BLaER1 (cell line): ENCODE data around the gene SH2D3C.

Source experiments
- H3K27ac ChIP-seq: shearing (Covaris generic); formaldehyde crosslinking; 2 replicates; pipeline ENCODE4 v1.8.1; 2022
- H3K27me3 ChIP-seq: shearing (Covaris generic); formaldehyde crosslinking; 2 replicates; pipeline ENCODE4 v1.8.1; 2022
- H3K36me3 ChIP-seq: shearing (Covaris generic); formaldehyde crosslinking; 2 replicates; pipeline ENCODE4 v1.8.1; 2022
- H3K4me1 ChIP-seq: shearing (Covaris generic); formaldehyde crosslinking; 2 replicates; pipeline ENCODE4 v1.8.1; 2022
- H3K4me2 ChIP-seq: shearing (Covaris generic); formaldehyde crosslinking; 2 replicates; pipeline ENCODE4 v1.8.1; 2022
- H3K4me3 ChIP-seq: shearing (Covaris generic); formaldehyde crosslinking; 2 replicates; pipeline ENCODE4 v1.8.1; 2022
- H3K9ac ChIP-seq: shearing (Covaris generic); formaldehyde crosslinking; 2 replicates; pipeline ENCODE4 v1.8.1; 2022
- H3K9me3 ChIP-seq: shearing (Covaris generic); formaldehyde crosslinking; 2 replicates; pipeline ENCODE4 v1.8.1; 2022
- H4K20me1 ChIP-seq: shearing (Covaris generic); formaldehyde crosslinking; 2 replicates; pipeline ENCODE4 v1.8.1; 2022
- Cebpa-rat ChIP-seq: shearing (Covaris generic); IDR thresholded peaks from 2 replicates; pipeline ENCODE4 v1.8.1; 2022

The SH2D3C gene

GRCh38 chr9:127734247-127734746 lies 44.2 kb downstream of the SH2D3C start:
- H3K4me3 ChIP-seq, result peak overlapping the region; percentile 82
- peaks cover 49% of the 10 kb centered on the region for H3K4me1 ChIP-seq
- peak overlapping the region; percentile 36; the same call in 1 of the 2 replicates for H3K27ac ChIP-seq
- H3K4me2 ChIP-seq, result peak overlapping the region; percentile 73
- H3K9ac ChIP-seq, result peak overlapping the region; percentile 82
- no peaks in the 10 kb centered on the region for H3K9me3 ChIP-seq
- TF ChIP-seq Cebpa-rat, result no peak
- no peaks in the 10 kb centered on the region for H3K27me3 ChIP-seq
- peaks cover 55% of the 10 kb centered on the region for H3K36me3 ChIP-seq
- peaks cover 14% of the 10 kb centered on the region for H4K20me1 ChIP-seq

DNA sequence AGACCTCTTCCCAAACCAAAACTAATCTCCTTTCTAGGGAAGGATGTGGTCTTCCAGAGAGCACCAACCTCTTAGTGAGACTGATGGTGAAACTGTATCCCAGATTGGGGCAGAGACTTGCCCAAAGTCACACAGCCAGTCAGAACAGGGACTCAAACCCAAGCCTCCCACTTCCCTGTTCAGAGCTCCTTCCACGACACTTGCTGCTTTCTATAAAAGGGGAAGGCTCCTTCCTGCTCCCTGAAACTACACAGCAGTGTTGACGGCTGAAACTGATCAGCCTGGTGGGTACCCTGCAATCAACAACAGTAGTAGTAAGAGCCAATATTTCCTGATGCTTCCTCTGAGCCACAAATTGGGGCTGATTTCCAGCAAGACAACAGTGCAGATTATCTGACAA lies 44.9 kb downstream of the SH2D3C start:
- Histone ChIP-seq H3K4me3 (no peak overlapping the region), H3K9me3 (no peaks in the 10 kb centered on the region), H3K27ac (peak overlapping the region; percentile 7; the same call in 1 of the 2 replicates), H3K27me3 (no peaks in the 10 kb centered on the region), H3K4me1 (peaks cover 49% of the 10 kb centered on the region), H3K4me2 (peak overlapping the region; percentile 73), H3K36me3 (peaks cover 51% of the 10 kb centered on the region), H4K20me1 (peaks cover 12% of the 10 kb centered on the region), H3K9ac (0 out of 2 replicates have a peak overlapping the region, but pooled peaks have one; percentile 45)
- no peak for TF ChIP-seq Cebpa-rat

GRCh38 chr9:127732444-127732843 lies 46.0 kb downstream of the SH2D3C start:
- Histone ChIP-seq H4K20me1 (peaks cover 6% of the 10 kb centered on the region; the same call in 1 of the 2 replicates), H3K9ac (no peak overlapping the region), H3K9me3 (no peaks in the 10 kb centered on the region), H3K27me3 (no peaks in the 10 kb centered on the region), H3K27ac (no peak overlapping the region; the same call in 1 of the 2 replicates), H3K4me2 (no peak overlapping the region), H3K4me3 (no peak overlapping the region), H3K36me3 (peaks cover 42% of the 10 kb centered on the region), H3K4me1 (peaks cover 49% of the 10 kb centered on the region)
- TF ChIP-seq Cebpa-rat, result no peak

DNA sequence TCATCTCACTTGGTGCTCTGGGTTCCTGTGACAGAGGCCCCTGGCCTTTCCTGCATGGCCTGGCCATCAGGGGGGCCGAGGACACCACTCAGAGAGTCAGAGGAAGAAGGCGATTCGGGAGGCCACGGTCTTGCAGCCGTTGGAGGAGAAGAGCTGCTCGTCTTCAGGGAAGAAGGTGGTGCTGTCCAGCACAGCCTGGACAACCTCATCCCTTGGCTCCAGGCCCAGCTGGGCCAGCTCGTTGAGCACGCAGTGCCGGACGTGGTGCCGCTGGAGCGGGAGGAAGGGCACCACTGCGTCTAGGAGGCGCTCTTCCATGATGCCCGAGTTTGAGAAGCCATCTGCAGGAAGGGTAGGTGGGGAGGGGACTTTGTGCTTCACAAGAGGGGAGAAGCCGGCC lies 46.5 kb downstream of the SH2D3C start:
- peaks cover 42% of the 10 kb centered on the region for H3K36me3 ChIP-seq
- H3K27ac ChIP-seq, result no peak overlapping the region; the same call in 1 of the 2 replicates
- no peak overlapping the region for H3K4me3 ChIP-seq
- H3K9ac ChIP-seq, result no peak overlapping the region
- no peaks in the 10 kb centered on the region for H3K27me3 ChIP-seq
- no peak for TF ChIP-seq Cebpa-rat
- peaks cover 45% of the 10 kb centered on the region for H3K4me1 ChIP-seq
- H4K20me1 ChIP-seq, result peaks cover 6% of the 10 kb centered on the region; the same call in 1 of the 2 replicates
- no peaks in the 10 kb centered on the region for H3K9me3 ChIP-seq
- no peak overlapping the region for H3K4me2 ChIP-seq

GRCh38 chr9:127730799-127731410 lies 47.6 kb downstream of the SH2D3C start:
- H3K9ac ChIP-seq, result no peak overlapping the region
- no peak for TF ChIP-seq Cebpa-rat
- H3K9me3 ChIP-seq, result no peaks in the 10 kb centered on the region

DNA sequence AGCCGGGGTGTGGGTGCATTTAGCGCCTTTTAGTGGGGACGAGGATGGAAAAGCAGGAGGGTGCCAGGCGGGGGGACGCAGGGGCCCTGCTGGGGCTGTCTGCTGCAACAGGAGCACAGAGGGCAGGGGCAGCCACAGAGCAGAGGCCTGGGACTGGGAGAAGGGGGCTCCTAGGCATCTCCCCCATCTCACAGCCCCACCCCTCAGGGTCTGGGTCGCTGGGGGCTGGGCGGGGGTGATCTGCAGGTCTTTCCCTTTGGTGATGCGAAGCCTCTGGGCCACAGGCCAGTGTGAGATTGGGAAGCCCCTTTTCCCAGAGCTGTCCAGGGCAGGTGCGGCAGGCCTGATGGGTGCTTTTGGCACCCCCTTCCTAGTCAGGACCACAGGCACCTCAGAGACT lies 48.2 kb downstream of the SH2D3C start:
- Histone ChIP-seq H3K9ac (no peak overlapping the region; the same call in 1 of the 2 replicates), H3K4me1 (peaks cover 29% of the 10 kb centered on the region), H4K20me1 (no peaks in the 10 kb centered on the region), H3K27ac (0 out of 2 replicates have a peak overlapping the region, but pooled peaks have one; percentile 30), H3K9me3 (no peaks in the 10 kb centered on the region), H3K4me2 (no peak overlapping the region), H3K36me3 (peaks cover 42% of the 10 kb centered on the region), H3K4me3 (no peak overlapping the region), H3K27me3 (no peaks in the 10 kb centered on the region)
- TF ChIP-seq Cebpa-rat, result no peak

More at GRCh38 chr9:127730799-127731410, 47.6 kb downstream of the SH2D3C start:
- H3K36me3 ChIP-seq, result peaks cover 42% of the 10 kb centered on the region
- no peak overlapping the region for H3K4me2 ChIP-seq
- H4K20me1 ChIP-seq, result peaks cover 5% of the 10 kb centered on the region; the same call in 1 of the 2 replicates
- no peaks in the 10 kb centered on the region for H3K27me3 ChIP-seq
- peaks cover 35% of the 10 kb centered on the region for H3K4me1 ChIP-seq
- peak overlapping the region; percentile 37; the same call in 1 of the 2 replicates for H3K27ac ChIP-seq
- H3K4me3 ChIP-seq, result no peak overlapping the region

DNA sequence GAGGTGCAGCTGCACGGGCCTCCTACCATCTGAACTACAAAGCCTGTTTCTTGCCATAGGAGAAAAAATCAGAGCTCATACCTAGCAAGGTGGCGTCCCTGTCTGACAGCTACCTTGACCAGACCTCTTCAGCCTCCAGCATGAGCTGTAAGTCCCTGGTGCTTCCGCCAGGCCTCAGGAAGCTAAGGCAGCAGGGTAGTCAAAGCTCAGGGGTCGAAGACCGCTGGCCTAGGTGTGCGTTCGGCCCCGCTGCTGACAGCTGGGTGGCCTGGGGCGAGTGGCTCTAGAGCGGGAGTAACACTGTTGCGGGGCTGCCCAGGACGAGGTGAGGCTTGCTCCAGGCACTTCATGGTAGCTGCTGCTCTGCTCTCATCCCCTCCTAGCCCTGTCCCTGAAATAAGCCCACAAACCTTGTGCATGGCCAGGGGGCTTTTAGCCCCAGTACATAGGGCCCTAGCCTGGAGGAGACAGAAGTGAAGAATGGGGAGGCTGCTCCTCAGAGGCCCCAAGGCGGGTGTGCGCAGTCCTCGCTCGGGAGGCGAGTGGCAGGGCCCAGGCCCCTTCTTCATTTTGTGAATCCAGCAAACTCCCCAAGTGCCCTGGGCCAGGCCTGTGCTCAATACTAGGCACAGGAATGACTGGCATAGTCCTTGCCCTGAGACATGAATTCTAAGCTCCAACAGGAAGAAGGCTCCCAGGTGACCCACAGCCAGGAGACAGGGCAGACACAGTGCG lies 48.8 kb downstream of the SH2D3C start:
- TF ChIP-seq Cebpa-rat, result no peak
- no peak overlapping the region for H3K4me2 ChIP-seq
- peak overlapping the region; percentile 24; the same call in 1 of the 2 replicates for H3K9ac ChIP-seq
- H3K27ac ChIP-seq, result no peak overlapping the region
- no peaks in the 10 kb centered on the region for H4K20me1 ChIP-seq
- no peak overlapping the region for H3K4me3 ChIP-seq
- peaks cover 42% of the 10 kb centered on the region for H3K36me3 ChIP-seq
- H3K4me1 ChIP-seq, result peaks cover 29% of the 10 kb centered on the region
- no peaks in the 10 kb centered on the region for H3K27me3 ChIP-seq
- H3K9me3 ChIP-seq, result no peaks in the 10 kb centered on the region

DNA sequence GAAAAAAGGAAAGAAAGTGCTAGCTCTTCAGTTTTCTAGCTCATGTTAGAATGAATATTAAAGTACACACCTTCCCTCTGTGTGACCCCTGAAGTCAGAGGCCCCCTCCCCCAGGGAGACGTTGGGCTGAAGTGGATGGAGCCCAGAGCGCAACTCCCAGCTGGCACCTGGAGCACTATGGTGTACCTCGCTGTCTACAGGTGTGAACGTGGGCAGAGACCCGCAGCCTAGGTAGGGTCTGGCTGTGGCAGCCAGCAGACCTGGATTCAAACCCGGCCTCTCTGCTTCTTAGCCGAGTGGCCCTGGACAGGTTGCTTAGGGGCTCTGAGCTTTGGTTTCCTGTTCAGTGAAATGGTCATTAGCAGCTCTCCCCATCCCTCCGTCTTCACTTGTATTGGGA lies 49.7 kb downstream of the SH2D3C start:
- Histone ChIP-seq H3K27ac (no peak overlapping the region), H3K27me3 (no peaks in the 10 kb centered on the region), H3K9me3 (no peaks in the 10 kb centered on the region), H3K36me3 (peaks cover 42% of the 10 kb centered on the region), H3K4me2 (no peak overlapping the region), H4K20me1 (no peaks in the 10 kb centered on the region), H3K4me3 (no peak overlapping the region), H3K4me1 (peaks cover 29% of the 10 kb centered on the region), H3K9ac (no peak overlapping the region)
- no peak for TF ChIP-seq Cebpa-rat

DNA sequence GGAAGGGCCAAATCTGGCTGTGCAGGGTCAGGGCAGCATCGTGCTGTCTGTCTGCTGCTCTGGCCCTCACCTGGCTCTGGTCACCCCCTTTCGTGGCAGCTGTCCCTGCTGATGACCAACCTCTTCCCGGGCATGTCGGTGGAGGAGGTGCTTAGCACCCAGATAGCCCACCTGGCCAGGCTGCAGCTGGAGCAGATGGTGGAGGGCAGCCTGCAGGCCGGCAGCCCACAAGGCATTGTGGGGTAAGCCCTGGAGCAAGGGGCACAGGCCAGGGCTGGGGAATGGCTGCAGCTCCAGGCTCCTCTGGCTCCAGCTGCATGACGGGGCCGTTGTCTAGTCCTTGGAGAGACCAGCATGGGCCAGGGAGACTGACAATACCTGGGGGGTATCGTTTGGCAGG lies 51.6 kb downstream of the SH2D3C start:
- Histone ChIP-seq H3K9me3 (no peaks in the 10 kb centered on the region), H3K4me3 (no peak overlapping the region), H3K9ac (no peak overlapping the region), H4K20me1 (no peaks in the 10 kb centered on the region), H3K27me3 (no peaks in the 10 kb centered on the region), H3K36me3 (peaks cover 29% of the 10 kb centered on the region), H3K27ac (no peak overlapping the region), H3K4me1 (peaks cover 27% of the 10 kb centered on the region), H3K4me2 (no peak overlapping the region)
- TF ChIP-seq Cebpa-rat, result no peak

DNA sequence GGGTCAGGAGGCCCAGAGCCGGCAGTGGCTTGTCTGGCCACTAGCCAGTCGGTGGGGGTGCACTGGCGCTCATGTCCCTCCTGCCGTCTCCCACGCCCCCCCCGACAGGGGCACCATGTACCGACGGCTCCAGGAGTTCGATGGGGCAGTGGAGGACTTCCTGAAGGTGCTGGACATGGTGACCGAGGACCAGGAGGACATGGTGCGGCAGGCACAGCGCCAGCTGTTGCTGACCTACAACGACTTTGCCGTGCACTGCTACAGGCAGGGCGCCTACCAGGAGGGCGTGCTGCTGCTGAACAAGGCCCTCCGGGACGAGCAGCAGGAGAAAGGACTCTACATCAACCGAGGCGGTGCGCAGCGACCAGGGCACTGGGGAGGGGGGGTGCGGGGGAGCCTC lies 54.5 kb downstream of the SH2D3C start:
- no peak for TF ChIP-seq Cebpa-rat
- no peak overlapping the region for H3K9ac ChIP-seq
- peaks cover 51% of the 10 kb centered on the region for H3K4me1 ChIP-seq
- no peaks in the 10 kb centered on the region for H4K20me1 ChIP-seq
- H3K4me3 ChIP-seq, result no peak overlapping the region
- no peaks in the 10 kb centered on the region for H3K9me3 ChIP-seq
- H3K27ac ChIP-seq, result no peak overlapping the region
- peaks cover 6% of the 10 kb centered on the region for H3K36me3 ChIP-seq
- no peaks in the 10 kb centered on the region for H3K27me3 ChIP-seq
- H3K4me2 ChIP-seq, result no peak overlapping the region
